Left ventricle myocardium inferior (tissue), 1 donor: Measurements from ENCODE around the gene HEXD. TPM values are rescaled to one million over a fixed set of nuclear protein-coding genes. Genes with fewer than 3 reads are reported as not detected.

Source experiments
- DNase-seq: peaks from one replicate; pipeline ENCODE4 v3.0.0-alpha.2; 2020
- H3K27ac ChIP-seq: fragments of 200-600 bp; replicated peaks from 2 replicates; pipeline ENCODE4 v1.8.0; 2021
- H3K27me3 ChIP-seq: fragments of 200-600 bp; 2 replicates; pipeline ENCODE4 v1.8.0; 2021; ENCODE audit warnings: low read depth
- H3K36me3 ChIP-seq: fragments of 200-600 bp; 2 replicates; pipeline ENCODE4 v1.8.0; 2021
- H3K4me1 ChIP-seq: fragments of 200-600 bp; 2 replicates; pipeline ENCODE4 v1.8.0; 2021
- H3K4me3 ChIP-seq: fragments of 200-600 bp; 2 replicates; pipeline ENCODE4 v1.8.0; 2021; ENCODE audit warnings: mild to moderate bottlenecking, moderate library complexity
- H3K9me3 ChIP-seq: fragments of 200-600 bp; replicated peaks from 2 replicates; pipeline ENCODE4 v1.8.0; 2021
- CTCF ChIP-seq: fragments of 200-600 bp; IDR thresholded peaks from 2 replicates; pipeline ENCODE4 v1.8.0; 2021; ENCODE audit warnings: antibody characterized with exemption, mild to moderate bottlenecking, borderline replicate concordance
- intact Hi-C: fragments of 100-400 bp; cut with micrococcal nuclease; formaldehyde crosslinking; loops from one replicate; pipeline ENCODE4 v1.11.0; 2022
- total RNA-seq: library from RNA; stranded (reverse); fragmentation: NEBNext Ultra II Directional; extraction: Animal tissue kit (Norgen Biotek cat#: 25700); gene quantifications from one replicate; pipeline ENCODE4 v1.2.1, GENCODE V29; 2021
- donor health status: DM: no; HTN: yes; CAD: no; lungs with severe emphysema.

The HEXD gene
- total RNA-seq, 1 donor from 2014 or later: 14.1 TPM

GRCh38 chr17:82405051-82405450, 13.1 kb upstream of the HEXD start:
- no peak for DNase-seq
- no peaks in the 10 kb centered on the region for H3K27me3 ChIP-seq
- no peak overlapping the region for H3K4me3 ChIP-seq
- intact Hi-C loops: no loop called here
- H3K27ac ChIP-seq: no peak overlapping the region
- no peaks in the 10 kb centered on the region for H3K9me3 ChIP-seq
- no peak for TF ChIP-seq CTCF
- peaks cover 49% of the 10 kb centered on the region for H3K36me3 ChIP-seq
- H3K4me1 ChIP-seq: peaks cover 17% of the 10 kb centered on the region

- Histone ChIP-seq H3K27ac (no peak overlapping the region), H3K36me3 (peaks cover 42% of the 10 kb centered on the region), H3K4me1 (peaks cover 15% of the 10 kb centered on the region), H3K4me3 (no peak overlapping the region), H3K27me3 (no peaks in the 10 kb centered on the region), H3K9me3 (no peaks in the 10 kb centered on the region)
- no peak for TF ChIP-seq CTCF
- intact Hi-C loops: no loop called here
- DNase-seq: no peak
These were observed 11.9 kb upstream of the HEXD start for GRCh38 chr17:82406131-82406671.

- peak; percentile 52 for DNase-seq
- H3K36me3 ChIP-seq: peaks cover 32% of the 10 kb centered on the region
- H3K4me3 ChIP-seq: no peak overlapping the region
- intact Hi-C loops: no loop called here
- H3K9me3 ChIP-seq: no peaks in the 10 kb centered on the region
- no peaks in the 10 kb centered on the region for H3K27me3 ChIP-seq
- TF ChIP-seq CTCF: no peak
- H3K27ac ChIP-seq: peak overlapping the region; percentile 52
- H3K4me1 ChIP-seq: peaks cover 15% of the 10 kb centered on the region
These were observed 10.9 kb upstream of the HEXD start for GRCh38 chr17:82407255-82407654.

GRCh38 chr17:82408288-82408937, 9.7 kb upstream of the HEXD start:
- no peak overlapping the region for H3K27ac ChIP-seq
- no peak for TF ChIP-seq CTCF
- intact Hi-C loops: no loop called here
- DNase-seq: no peak
- no peak overlapping the region for H3K4me3 ChIP-seq
- H3K27me3 ChIP-seq: no peaks in the 10 kb centered on the region
- H3K9me3 ChIP-seq: no peaks in the 10 kb centered on the region
- H3K36me3 ChIP-seq: peaks cover 20% of the 10 kb centered on the region
- H3K4me1 ChIP-seq: peaks cover 23% of the 10 kb centered on the region

- no peaks in the 10 kb centered on the region for H3K9me3 ChIP-seq
- no peak for DNase-seq
- no peak for TF ChIP-seq CTCF
- H3K36me3 ChIP-seq: peaks cover 15% of the 10 kb centered on the region
- no peaks in the 10 kb centered on the region for H3K27me3 ChIP-seq
- H3K27ac ChIP-seq: no peak overlapping the region
- intact Hi-C loops: no loop called here
- H3K4me3 ChIP-seq: no peak overlapping the region
- peaks cover 23% of the 10 kb centered on the region for H3K4me1 ChIP-seq
These were observed 9.2 kb upstream of the HEXD start for GRCh38 chr17:82408938-82409318.
